Islet of Langerhans (tissue), 1 donor: Measurements from ENCODE around the gene OXCT2.
"Not testable (repeated sequence)": the region's sequence is repeated elsewhere in the genome, so short reads cannot be mapped to it uniquely, and the experiment has no call there.

ENCODE experiments used
- FAIRE-seq: peaks from one replicate; lab custom pipeline; 2011; peaks lifted over from hg19 to GRCh38; lab: Jason Lieb, UNC

The OXCT2 gene

DNA sequence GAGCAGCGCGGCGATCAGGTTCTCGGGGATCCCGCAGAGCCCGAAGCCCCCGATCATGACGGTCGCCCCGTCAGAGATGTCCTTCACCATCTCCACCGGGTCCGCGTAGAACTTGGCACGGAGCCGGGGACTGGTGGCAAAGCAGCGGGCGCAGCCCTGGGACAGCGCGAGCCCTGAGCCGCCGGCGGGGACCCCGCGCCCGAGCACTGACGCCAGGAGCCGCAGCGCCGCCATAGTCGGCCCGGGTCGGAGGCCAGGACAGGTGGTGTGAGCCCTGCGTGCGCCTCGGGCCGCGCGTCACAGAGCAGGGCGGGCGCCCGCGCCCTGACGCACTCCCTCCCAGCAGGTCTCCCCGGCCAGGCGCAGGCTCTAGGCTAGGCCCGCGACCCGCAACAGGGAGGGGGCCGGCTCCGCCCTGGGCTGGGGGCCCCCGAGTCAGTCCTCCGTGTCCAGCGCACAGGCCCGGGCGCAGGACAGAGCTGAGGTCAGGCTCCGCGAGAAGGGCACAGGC, at the start of gene OXCT2:
OXCT2 (minus strand) TSS at position 327 of the 511 bp plus-strand sequence; CDS start at position 234, 93 bp downstream.
- not testable (repeated sequence) for FAIRE-seq

DNA sequence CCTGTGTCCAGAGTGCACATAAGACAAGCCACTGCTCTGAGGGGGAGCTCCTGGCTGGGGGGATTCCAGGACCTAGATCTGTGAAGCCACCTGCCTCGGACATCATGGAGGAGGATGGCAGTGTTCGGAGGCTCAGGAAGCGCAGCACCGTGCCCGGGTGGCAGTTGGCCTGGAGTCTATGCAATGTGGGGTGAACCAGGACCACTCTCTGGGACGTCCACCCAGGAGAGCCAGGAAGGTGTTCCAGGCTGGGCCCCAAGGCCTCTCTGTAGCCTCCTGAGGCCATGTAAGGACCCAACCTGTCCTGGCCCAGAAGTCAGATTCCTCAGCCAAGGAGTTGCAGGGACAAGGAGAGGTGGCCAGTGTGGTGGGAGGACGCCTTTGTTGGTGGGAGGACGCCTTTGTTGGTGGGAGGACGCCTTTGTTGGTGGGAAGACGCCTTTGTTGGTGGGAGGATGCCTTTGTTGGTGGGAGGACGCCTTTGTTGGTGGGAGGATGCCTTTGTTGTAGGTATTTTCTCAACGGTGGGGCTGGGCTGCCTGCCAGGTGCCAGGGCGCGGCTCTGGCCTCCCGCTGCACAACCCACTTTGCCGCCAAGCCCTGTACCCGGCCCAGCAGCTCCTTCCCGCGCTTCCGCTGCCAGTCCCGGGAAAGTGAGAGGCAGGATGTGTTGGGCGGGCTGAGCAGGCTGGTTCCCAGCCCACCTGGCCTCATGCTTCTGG, 48.1 kb upstream of the OXCT2 start:
- FAIRE-seq, result no peak

DNA sequence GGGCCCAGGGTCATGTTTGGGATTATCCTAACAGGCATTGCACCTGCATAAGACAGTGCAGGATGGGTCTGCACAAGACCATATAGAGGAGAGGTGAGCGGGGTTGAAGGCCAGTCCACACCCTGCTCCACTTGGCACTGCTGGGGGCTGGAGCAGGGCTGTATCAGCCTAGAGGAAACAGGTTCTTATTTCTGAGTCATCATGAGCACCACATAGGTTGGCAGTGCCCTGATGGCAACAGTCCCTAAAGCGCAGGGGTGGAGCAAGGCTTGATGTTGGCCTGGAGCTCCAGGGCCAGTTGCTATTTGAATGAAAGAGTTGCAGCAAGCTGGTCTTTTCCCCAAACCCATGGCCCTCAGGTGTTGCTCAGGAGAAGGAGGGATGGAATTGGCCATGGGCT, 47.3 kb upstream of the OXCT2 start:
- FAIRE-seq, result no peak

DNA sequence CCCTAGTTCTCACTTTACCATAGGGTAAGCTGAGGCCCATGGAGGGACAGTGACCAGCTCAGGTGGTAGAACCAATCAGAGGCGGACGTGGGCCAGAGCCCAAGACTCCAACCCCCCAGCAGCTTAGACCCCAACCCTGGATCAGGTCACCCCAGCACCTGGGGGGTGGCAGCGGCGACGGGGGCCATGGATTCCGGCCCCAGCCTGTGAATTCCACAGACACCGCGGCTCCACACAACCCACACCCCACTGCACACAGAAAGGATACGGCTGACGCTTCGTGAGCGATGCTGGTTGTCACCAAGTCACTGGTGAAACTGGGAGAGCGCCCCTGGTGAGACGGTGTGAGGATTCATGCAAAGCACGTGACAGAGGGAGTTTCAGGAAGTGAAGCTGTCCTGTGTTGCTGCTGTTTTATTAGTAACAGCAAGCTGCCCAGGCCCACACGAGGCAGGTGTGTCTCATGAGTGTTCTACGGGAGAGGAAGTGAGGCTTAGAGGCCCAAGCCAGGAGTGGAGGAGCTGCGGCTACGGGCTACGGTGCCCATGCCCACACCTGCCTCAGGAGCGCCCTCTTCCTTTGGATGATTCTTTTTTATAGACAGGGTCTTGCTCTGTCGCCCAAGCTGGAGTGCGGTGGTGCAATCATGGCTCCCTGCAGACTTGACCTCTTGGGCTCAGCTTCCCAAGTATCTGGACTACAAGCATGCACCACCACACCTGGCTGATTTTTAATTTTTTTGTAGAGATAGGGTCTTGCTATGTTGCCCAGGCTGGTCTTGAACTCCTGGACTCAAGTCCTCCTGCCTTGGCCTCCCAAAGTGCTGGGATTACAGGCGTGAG, 46.2 kb upstream of the OXCT2 start:
- FAIRE-seq, result not testable (repeated sequence)

DNA sequence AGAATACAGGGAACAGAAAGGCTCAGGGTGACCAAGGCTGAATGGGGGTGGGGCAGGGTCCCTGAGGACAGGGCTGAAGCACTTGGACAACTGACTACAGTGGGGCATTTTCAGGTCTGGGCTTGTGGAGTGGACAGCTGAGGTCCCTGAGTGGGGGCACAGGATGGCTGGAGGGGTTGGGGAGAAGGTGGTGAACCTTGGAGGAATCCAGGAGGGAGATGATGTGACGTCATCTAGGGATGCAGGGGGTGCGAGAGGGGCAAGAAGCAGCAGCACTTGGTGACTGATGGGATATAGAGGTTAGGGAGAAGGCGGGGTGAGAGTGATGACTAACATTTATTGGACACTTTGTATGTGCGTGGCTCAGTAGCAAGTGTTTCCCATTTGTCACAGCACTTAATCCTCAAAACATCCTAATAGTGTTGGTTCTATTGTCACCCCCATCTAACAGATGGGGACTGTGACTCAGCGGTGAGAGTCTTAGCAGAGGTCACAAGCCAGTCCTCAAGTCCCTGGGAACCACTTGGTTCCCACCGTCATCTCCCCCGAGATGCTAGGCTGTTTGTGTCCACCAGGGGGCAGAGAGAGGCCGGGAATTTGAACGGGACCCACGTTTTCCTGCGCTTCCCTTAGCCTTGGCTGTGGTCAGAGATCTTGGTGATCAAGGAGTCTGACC, 45.4 kb upstream of the OXCT2 start:
- FAIRE-seq, result peak; percentile 98

DNA sequence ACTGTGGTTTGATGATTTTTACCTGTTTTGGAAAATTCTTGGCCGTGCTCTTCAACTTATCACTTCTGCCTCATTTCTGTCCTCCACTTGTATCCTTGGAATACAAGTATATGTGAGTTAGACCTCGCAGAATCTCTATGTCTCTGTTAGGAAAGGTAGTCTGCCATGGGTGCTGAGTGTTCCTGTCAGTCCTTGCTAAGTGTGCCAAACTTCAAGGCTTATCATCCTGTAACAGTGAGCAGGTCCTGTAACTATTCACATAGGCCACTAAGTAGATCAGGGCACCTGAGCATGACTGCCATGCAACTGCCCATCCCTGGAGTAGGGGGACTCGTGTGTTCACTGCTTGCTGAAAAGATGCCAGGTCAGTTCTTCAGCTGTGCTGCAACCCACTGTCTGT, 41.8 kb upstream of the OXCT2 start:
- FAIRE-seq, result no peak

DNA sequence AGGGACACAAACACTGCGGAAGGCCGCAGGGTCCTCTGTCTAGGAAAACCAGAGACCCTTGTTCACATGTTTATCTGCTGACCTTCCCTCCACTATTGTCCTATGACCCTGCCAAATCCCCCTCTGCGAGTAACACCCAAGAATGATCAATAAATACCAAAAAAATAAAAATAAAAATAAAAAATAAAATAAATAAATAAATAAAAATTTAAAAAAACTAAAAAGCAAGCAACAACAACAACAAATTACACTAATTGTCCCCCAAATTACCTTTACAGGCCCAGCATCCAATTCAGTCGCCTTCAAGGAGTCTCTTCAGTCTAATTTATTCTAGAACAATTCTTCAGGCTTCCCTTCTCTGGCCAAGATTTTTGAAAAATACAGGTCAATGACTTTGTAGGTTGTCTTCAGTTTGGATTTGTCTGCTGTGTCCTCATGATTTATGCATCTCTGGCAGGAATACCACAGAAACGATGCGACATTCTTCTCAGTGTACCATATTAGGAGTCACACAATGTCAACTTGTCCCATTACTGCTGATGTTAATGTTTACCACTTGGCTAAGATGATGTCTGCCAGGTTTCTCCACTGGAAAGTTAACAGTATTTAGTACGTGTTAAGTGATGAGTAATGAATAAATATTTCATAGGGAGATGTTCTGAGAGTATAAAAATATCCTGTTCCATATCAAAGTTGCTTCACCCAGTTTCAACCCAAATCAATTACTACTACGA, 37.8 kb upstream of the OXCT2 start:
- no peak for FAIRE-seq

DNA sequence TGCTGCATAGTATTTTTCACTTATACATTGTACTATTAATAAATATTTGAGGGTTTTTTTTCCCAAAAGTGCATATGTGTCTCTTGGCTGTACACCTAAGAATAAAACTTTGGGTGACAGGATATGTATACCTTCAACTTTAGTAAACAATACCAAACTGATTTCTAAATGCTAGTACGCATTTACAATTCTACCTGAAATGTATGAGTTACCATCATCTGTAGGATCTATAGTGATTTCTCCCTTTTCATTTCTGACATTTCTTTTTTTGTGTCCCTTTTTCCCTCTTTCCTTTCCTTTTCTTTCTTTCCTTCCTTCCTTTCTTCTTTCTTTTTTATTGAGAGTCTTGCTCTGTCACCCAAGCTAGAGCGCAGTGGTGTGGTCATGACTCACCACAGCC, 34.2 kb upstream of the OXCT2 start:
- no peak for FAIRE-seq

DNA sequence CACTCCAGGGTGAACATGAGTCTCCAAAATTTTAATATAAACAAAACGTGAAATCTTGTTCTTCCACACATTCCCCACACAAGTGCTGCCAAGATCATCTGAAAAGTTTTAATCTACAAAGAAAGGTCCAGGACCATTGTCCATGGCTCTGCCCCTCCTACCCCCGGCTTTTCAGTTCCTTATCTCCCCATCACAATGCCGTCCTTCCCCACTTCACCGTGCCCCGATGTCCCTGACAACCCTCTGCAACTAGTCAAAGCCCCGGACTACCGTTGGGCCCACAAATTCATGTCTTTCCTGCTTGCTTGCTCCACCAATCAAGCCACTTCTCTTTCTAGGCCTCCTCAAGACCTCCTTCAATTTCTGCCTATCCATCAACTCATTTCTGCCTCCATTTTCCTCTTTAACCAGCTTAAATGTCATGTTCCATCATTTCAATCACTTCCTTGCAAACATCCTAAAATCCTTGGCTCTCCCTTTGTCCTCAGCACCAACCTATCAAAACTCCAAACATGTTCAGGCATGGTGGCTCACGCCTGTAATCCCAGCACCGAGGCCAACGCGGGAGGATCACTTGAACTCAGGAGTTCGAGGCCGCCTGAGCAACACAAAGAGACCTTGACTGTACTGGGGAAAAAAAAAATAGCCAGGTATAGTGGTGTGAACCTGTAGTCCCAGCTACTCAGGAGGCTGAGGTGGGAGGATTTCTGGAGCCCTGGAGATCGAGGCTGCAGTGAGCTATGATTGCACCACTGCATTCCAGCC, 31.5 kb upstream of the OXCT2 start:
- FAIRE-seq, result no peak

DNA sequence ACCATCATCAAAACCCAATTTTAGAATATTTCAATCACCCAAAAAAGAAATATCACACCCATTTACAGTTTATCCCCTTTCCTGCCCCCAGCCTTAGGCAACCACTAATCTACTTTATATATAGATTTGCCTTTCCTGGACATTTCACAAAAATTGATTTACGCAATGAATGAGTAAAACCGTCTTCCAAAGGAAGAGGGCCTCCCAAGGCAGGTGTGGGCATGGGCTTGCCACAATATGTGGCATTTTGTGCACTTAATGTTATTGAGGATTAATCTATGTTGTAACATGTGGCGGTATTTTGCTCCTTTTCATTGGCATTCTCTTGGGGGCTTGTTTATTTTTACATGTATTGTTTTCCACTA, 29.3 kb upstream of the OXCT2 start:
- FAIRE-seq, result no peak

DNA sequence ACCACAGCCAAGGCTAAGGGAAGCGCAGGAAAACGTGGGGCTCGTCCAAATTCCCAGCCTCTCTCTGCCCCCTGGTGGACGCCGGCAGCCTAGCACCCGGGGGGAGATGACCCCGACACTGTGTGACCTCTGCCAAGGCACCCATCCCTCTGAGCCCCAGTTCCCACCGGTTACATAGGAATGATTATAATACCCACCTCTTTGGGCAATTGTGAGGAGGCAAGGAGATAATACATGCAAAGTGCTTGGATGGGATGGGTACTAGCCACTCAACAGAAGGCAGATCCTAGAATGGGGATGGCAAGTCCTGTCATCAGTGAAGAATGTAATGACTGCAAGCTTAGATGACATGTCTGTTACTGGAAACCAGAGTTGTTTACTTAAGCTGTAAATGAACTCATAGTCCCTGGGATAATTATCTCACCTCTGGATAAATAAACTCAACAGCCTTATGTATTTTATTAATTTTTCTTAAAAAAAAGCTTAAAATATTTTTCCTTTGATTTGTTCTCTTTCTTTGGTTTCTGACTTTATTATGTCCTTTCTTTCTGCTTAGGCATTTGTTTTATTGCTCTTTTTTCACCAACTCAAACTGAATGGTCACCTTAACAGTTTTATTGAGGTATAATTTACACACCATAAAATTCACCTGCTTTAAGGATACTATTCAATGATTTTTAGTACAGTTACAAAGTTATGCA, 28.8 kb upstream of the OXCT2 start:
- peak; percentile 68 for FAIRE-seq

DNA sequence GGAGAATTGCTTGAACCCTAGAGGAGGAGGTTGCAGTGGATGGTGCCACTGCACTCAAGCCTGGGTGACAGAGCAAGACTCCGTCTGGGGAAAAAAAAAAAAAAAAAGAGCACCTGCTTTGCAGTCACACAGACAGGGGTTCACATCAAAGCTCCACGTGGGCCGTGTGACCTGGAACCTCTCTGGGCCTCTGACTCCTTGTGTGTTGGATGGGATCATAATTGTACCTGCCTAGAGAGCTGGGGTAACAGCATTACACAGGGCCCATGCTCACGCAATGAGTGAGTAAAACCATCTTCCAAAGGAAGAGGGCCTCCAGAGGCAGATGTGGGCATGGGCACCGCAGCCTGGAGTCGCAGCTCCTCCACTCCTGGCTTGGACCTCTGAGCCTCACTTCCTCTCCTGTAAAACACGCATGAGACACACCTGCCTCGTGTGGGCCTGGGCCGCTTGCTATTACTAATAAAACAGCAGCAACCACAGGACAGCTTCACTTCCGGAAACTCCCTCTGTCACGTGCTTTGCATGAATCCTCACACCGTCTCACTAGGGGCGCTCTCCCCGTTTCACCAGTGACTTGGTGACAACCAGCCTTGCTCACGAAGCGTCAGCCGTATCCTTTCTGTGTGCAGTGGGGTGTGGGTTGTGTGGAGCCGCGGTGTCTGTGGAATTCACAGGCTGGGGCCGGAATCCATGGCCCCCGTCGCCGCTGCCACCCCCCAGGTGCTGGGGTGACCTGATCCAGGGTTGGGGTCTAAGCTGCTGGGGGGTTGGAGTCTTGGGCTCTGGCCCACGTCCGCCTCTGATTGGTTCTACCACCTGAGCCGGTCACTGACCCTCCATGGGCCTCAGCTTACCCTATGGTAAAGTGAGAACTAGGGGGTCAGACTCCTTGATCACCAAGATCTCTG, 28.0 kb upstream of the OXCT2 start:
- not testable (repeated sequence) for FAIRE-seq

DNA sequence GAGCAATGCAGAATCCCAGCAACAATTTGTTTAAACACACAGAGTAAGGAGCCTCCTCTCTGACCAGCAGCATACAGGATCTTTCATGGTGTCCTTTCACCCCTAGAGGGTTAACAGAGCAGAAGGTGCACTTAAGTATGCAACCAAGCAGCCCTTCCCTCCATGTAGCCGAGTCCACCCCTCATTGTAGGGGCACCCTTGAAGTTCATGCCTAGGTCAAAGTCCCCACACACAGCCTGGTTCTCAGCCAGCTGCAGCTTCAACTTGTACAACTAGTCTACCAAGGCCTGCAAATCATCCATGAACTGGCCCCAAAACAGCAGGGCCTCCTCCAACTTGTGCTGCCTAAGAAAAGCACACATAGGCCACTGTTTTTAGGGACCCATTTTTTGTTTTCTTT, 24.5 kb upstream of the OXCT2 start:
- FAIRE-seq, result no peak

DNA sequence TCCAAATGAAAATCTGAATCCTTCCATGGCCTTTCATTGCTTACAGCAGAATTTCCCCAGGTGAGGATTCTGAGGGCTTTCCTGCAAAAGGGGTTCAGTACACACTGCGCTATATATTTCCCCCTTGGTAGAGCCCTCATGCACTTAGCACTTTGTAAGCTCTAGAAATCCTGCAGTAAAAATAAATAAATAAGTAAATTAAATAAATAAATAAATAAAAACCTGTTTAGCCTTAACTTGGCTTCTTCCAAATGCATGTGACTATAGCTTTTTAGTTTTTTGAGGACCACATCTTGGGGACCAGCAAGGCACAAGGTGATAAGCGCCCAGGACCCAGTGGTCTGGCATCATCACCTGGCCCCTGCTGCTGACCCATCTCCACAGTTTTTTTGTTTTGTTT, 20.7 kb upstream of the OXCT2 start:
- no peak for FAIRE-seq

DNA sequence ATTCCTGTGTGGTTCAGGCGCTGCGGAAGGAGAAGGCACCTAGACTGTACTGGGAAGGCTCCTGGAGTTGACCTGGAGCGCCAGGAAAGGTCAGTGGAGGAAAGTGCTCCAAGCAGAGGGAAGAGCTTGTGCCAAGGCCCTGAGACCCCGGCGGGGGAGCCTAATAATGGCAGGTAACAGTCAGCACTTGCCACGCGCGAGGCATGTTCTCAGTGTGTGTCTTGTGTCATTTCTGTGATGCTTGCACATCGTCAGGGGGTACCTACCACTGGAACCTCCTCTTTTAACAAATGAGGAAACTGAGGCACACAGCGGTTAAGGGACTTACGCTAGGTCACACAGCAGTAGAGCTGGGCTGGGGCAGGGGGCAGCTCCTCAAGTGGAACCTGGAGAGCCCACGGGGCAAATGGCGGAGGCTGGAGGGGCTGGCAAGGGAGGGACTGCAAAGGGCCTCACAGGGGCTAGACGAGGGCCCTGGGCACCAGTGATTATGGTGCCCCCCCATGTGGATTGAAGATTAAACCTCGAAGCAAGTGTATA, 18.5 kb upstream of the OXCT2 start:
- no peak for FAIRE-seq

DNA sequence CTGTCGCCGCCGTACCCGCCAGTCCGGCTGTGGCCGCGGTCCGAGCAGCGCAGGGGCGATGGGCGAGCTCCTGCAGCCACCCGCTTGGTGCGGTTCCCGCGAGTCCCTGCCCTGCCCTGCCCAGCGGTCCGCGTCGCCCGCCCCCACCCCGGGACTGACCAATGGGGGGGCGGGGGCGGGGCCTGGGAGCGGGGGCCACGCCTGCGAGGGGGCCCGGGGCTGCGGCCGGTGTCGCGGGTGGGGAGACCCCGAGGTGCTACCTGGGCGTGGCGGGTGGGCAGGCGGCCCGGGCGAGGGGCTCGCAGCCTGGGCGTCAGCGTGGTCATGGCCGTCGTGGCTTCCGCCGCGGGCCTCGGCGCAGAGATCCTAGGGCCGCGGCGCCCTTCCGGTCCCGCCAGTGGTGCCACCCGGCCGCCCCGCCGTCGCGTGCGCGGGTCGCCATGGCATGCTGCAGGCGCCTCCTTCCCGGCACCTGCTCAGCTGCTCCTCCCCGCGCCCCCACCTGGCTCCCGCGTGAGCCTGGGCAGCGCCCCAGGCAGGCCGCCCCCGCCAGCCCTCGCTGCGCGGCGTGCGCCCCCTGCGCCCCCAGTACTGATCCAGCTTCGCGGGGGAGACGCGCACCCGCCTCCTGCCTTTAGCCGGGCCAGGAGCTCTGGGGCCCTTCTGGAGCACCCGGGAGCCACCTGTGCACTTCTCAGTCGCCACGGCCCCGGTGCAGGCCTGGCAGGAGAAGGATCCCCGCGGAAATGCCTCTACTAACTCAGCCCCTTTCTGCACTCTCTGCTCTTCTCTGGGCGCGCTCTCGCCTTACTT, 17.8 kb upstream of the OXCT2 start, which contains the start of gene BMP8B:
BMP8B (minus strand) TSS at position 108 of the 813 bp plus-strand sequence. CDS start 380 bp downstream, outside the sequence.
- FAIRE-seq, result no peak

DNA sequence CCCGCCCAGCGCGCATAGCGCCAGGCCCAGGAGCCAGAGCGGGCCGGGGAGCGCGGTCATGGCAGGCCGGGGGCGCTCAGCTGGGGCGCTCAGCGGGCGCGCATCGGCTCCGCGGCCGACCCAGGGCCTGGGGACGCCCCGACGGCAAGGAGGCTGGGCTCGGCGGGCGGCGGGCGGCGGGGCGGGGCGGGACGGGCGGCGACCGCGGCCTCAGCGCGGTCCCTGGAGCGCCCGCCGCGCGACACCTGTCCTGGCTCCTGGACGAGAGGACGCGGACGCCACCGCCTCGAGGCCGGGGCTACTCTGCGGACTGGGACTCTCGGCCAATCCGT, 17.2 kb upstream of the OXCT2 start:
- FAIRE-seq, result no peak

DNA sequence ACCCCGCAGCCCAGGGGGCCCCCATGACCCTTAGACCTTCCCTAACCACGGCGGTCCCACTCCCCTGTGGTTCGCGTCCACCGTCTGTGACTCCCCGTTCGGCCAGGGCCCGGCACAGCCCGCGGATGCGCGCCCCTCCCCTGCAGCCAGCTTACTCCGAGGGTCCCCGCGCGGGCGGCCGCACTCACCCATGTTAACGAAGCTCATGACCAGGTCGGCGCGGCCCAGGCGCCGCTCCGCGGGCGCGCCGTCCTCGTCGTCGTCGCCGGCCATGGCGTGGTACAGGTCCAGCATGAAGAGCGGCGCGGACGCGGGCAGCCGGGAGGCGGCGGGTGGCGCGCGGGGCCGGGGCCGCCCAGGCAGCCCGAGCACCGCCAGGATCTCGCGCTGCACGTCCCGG, 16.8 kb upstream of the OXCT2 start:
- not testable (repeated sequence) for FAIRE-seq

DNA sequence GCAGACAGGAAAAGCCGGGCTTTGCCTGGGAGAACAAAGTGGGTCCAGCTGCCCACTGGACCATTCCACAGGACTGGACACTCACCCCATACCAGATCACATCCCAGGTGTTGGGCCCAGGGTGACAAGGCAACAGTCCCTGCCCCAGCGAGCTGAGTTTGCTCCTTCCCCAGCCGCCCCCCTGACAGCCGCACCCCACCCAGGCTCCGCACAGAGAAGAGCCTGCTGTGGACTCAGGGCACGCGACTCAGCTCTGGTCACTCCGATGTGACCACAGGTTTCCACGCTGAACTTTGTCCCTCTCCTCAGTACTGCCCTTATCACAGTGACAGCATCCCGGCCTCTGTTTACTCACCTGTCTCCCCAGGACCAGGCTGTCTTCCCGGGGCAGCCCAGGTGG, 16.3 kb upstream of the OXCT2 start:
- no peak for FAIRE-seq
